IPS-20b (cell line): Measurements from ENCODE around the gene JAML.

Experiments used
- H3K27ac ChIP-seq: one replicate; pipeline ENCODE4 v1.5.1; 2013; ENCODE audit warnings: low read length
- H3K27me3 ChIP-seq: 2 replicates; pipeline ENCODE4 v1.6.1; 2013; ENCODE audit warnings: mild to moderate bottlenecking, low read length, inconsistent platforms; ENCODE audit not compliant: insufficient read depth
- H3K36me3 ChIP-seq: 2 replicates; pipeline ENCODE4 v1.6.1; 2013; ENCODE audit warnings: low read depth, mild to moderate bottlenecking, inconsistent platforms, low read length, moderate library complexity; ENCODE audit not compliant: insufficient read depth
- H3K4me1 ChIP-seq: 2 replicates; pipeline ENCODE4 v1.6.1; 2013; ENCODE audit warnings: mild to moderate bottlenecking, control low read depth, inconsistent platforms, low read length, moderate library complexity; ENCODE audit not compliant: insufficient read depth
- H3K4me3 ChIP-seq: 2 replicates; pipeline ENCODE4 v1.5.1; 2013; ENCODE audit warnings: mild to moderate bottlenecking, low read length, inconsistent platforms
- H3K9ac ChIP-seq: 2 replicates; pipeline ENCODE4 v1.6.1; 2013; ENCODE audit warnings: low read depth, mild to moderate bottlenecking, inconsistent platforms, low read length, moderate library complexity
- H3K9me3 ChIP-seq: 2 replicates; pipeline ENCODE4 v1.6.1; 2013; ENCODE audit warnings: mild to moderate bottlenecking, low read depth, low read length, inconsistent platforms; ENCODE audit not compliant: insufficient read depth

Gene JAML

GRCh38 chr11:118238929-118239328 is 14.1 kb upstream of the JAML start:
- Histone ChIP-seq H3K36me3 (no peaks in the 10 kb centered on the region), H3K9me3 (no peaks in the 10 kb centered on the region), H3K4me3 (no peak overlapping the region), H3K27me3 (no peaks in the 10 kb centered on the region), H3K4me1 (peaks cover 15% of the 10 kb centered on the region), H3K9ac (peak overlapping the region; percentile 19; the same call in 1 of the 2 replicates), H3K27ac (no peak overlapping the region)

- Histone ChIP-seq H3K27ac (no peak overlapping the region), H3K4me3 (no peak overlapping the region), H3K4me1 (peaks cover 15% of the 10 kb centered on the region), H3K9ac (peak overlapping the region; percentile 19; the same call in 1 of the 2 replicates), H3K9me3 (no peaks in the 10 kb centered on the region), H3K27me3 (no peaks in the 10 kb centered on the region), H3K36me3 (no peaks in the 10 kb centered on the region)
These were observed 13.6 kb upstream of the JAML start for GRCh38 chr11:118238421-118238820.

GRCh38 chr11:118236170-118236569 is 11.4 kb upstream of the JAML start:
- no peak overlapping the region for H3K9ac ChIP-seq
- H3K9me3 ChIP-seq = no peaks in the 10 kb centered on the region
- peaks cover 9% of the 10 kb centered on the region for H3K4me1 ChIP-seq
- no peaks in the 10 kb centered on the region for H3K27me3 ChIP-seq
- no peaks in the 10 kb centered on the region for H3K36me3 ChIP-seq
- H3K27ac ChIP-seq = no peak overlapping the region
- no peak overlapping the region for H3K4me3 ChIP-seq

- Histone ChIP-seq H3K9ac (no peak overlapping the region), H3K27me3 (no peaks in the 10 kb centered on the region), H3K4me3 (no peak overlapping the region), H3K36me3 (no peaks in the 10 kb centered on the region), H3K27ac (no peak overlapping the region), H3K9me3 (no peaks in the 10 kb centered on the region), H3K4me1 (peaks cover 9% of the 10 kb centered on the region; the same call in 1 of the 2 replicates)
These were observed 10.0 kb upstream of the JAML start for GRCh38 chr11:118234833-118235232.

GRCh38 chr11:118233850-118234249 is 9.0 kb upstream of the JAML start:
- Histone ChIP-seq H3K36me3 (no peaks in the 10 kb centered on the region), H3K4me3 (no peak overlapping the region), H3K9me3 (no peaks in the 10 kb centered on the region), H3K9ac (no peak overlapping the region), H3K27ac (no peak overlapping the region), H3K4me1 (peaks cover 7% of the 10 kb centered on the region; the same call in 1 of the 2 replicates), H3K27me3 (no peaks in the 10 kb centered on the region)

- no peaks in the 10 kb centered on the region for H3K9me3 ChIP-seq
- no peak overlapping the region for H3K9ac ChIP-seq
- no peaks in the 10 kb centered on the region for H3K36me3 ChIP-seq
- H3K4me1 ChIP-seq = peaks cover 4% of the 10 kb centered on the region; the same call in 1 of the 2 replicates
- H3K27ac ChIP-seq = no peak overlapping the region
- no peaks in the 10 kb centered on the region for H3K27me3 ChIP-seq
- H3K4me3 ChIP-seq = no peak overlapping the region
These were observed 8.6 kb upstream of the JAML start for GRCh38 chr11:118233377-118233776.

- H3K4me3 ChIP-seq = no peak overlapping the region
- H3K9me3 ChIP-seq = no peaks in the 10 kb centered on the region
- H3K4me1 ChIP-seq = 0 out of 2 replicates have a peak, but pooled peaks cover 2% of the 10 kb centered on the region
- no peak overlapping the region for H3K9ac ChIP-seq
- no peaks in the 10 kb centered on the region for H3K36me3 ChIP-seq
- no peak overlapping the region for H3K27ac ChIP-seq
- no peaks in the 10 kb centered on the region for H3K27me3 ChIP-seq
These were observed 7.8 kb upstream of the JAML start for GRCh38 chr11:118232659-118233058.

- Histone ChIP-seq H3K27ac (no peak overlapping the region), H3K4me1 (0 out of 2 replicates have a peak, but pooled peaks cover 2% of the 10 kb centered on the region), H3K9ac (no peak overlapping the region)
These were observed 6.7 kb upstream of the JAML start for GRCh38 chr11:118231461-118231860.

GRCh38 chr11:118230088-118230487 is 5.3 kb upstream of the JAML start:
- Histone ChIP-seq H3K36me3 (no peaks in the 10 kb centered on the region), H3K27me3 (no peaks in the 10 kb centered on the region), H3K4me1 (0 out of 2 replicates have a peak, but pooled peaks cover 2% of the 10 kb centered on the region), H3K4me3 (no peak overlapping the region), H3K27ac (no peak overlapping the region), H3K9ac (no peak overlapping the region), H3K9me3 (no peaks in the 10 kb centered on the region)

More at GRCh38 chr11:118231461-118231860, 6.7 kb upstream of the JAML start:
- Histone ChIP-seq H3K27me3 (no peaks in the 10 kb centered on the region), H3K36me3 (no peaks in the 10 kb centered on the region), H3K9me3 (no peaks in the 10 kb centered on the region), H3K4me3 (no peak overlapping the region)

- H3K9ac ChIP-seq = no peak overlapping the region
- no peak overlapping the region for H3K4me3 ChIP-seq
- H3K9me3 ChIP-seq = no peaks in the 10 kb centered on the region
- H3K4me1 ChIP-seq = 0 out of 2 replicates have a peak, but pooled peaks cover 2% of the 10 kb centered on the region
- H3K36me3 ChIP-seq = no peaks in the 10 kb centered on the region
- H3K27me3 ChIP-seq = no peaks in the 10 kb centered on the region
- no peak overlapping the region for H3K27ac ChIP-seq
These were observed 4.5 kb upstream of the JAML start for GRCh38 chr11:118229274-118229847.

- H3K9me3 ChIP-seq = no peaks in the 10 kb centered on the region
- H3K4me1 ChIP-seq = 0 out of 2 replicates have a peak, but pooled peaks cover 2% of the 10 kb centered on the region
- no peak overlapping the region for H3K9ac ChIP-seq
- H3K27me3 ChIP-seq = no peaks in the 10 kb centered on the region; the same call in 1 of the 2 replicates
- no peak overlapping the region for H3K27ac ChIP-seq
- H3K36me3 ChIP-seq = no peaks in the 10 kb centered on the region
- no peak overlapping the region for H3K4me3 ChIP-seq
These were observed 3.3 kb upstream of the JAML start for GRCh38 chr11:118227865-118228785.
